Smooth muscle cell of the brain vasculature (primary cell): ENCODE results near the gene CKAP5.

Source experiments
- DNase-seq: peaks from one replicate; pipeline ENCODE4 v3.0.0-alpha.2; 2012; ENCODE audit warnings: low read depth, low spot score

Gene CKAP5

GRCh38 chr11:46845740-46846509 is at the start of gene CKAP5:
Gene CKAP5, minus strand, starts transcription at chr11:46846280. Its CDS starts 25,049 bp downstream, at chr11:46821231.
- peak; percentile 72 for DNase-seq

GRCh38 chr11:46895821-46896220 is 49.7 kb upstream of the CKAP5 start:
- no peak for DNase-seq

- DNase-seq, result no peak
These were observed 48.9 kb upstream of the CKAP5 start for GRCh38 chr11:46894961-46895360.

- no peak for DNase-seq
These were observed 48.4 kb upstream of the CKAP5 start for GRCh38 chr11:46894506-46894905.

DNA sequence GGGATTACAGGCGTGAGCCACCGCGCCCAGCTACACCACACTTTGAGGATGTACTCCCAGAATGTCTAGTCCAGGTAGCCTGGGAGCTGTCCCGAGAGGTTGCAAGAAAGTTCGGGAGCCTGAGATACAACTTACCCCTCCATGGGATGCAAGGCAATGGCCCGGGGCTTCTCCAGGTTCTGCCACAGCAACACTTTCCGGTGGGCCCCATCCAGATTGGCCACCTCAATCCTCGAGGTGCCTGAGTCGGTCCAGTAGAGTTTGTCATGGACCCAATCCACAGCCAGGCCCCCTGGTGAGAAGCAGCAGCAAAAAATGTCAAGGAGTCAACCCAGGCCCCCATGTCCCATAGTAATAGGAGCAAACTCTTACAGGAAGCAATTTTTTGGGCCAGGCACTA is 46.8 kb upstream of the CKAP5 start:
- DNase-seq, result no peak

- DNase-seq, result no peak
These were observed 46.0 kb upstream of the CKAP5 start for GRCh38 chr11:46892109-46892508.

DNA sequence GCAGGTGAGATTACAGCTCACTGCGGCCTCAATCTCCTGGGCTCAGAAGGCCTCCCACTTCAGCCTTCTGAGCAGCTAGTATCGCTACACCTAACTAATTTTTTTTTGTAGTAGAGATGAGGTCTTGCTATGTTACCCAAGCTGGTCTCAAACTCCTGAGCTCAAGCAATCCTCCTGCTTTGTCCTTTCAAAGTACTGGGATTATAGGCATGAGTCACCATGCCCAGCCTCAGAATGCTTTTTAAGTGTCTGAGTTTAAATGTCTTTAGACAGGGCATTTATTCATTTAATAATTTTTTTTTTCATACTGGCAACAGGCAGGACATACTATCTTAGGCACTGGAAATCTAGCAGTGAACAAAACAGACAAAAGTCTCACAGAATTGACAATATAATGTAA is 44.6 kb upstream of the CKAP5 start:
- DNase-seq, result no peak

GRCh38 chr11:46889689-46890475 is 43.8 kb upstream of the CKAP5 start:
- peak; percentile 53 for DNase-seq

- DNase-seq, result no peak
These were observed 43.2 kb upstream of the CKAP5 start for GRCh38 chr11:46889251-46889650.

GRCh38 chr11:46888636-46889035 is 42.6 kb upstream of the CKAP5 start:
- DNase-seq, result no peak

DNA sequence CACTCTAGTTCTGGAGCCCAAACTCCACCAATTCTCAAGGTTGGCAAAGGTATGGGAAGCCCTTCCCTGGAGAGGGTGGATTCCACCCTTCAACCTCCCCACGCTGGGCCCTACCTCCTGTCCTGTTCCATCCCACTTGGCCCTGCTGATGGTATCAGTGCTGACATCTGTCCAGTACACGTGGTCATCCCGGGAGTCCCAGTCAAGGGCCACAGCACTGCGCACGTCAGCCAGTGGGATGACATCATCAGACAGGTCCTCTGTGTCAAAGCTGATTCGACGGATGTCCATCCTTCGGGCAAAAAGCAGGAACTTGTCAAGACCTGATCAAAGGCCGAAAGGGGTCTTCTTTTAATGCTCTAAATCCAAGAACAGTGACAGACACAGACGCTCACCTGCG is 40.1 kb upstream of the CKAP5 start:
- DNase-seq, result no peak

GRCh38 chr11:46879056-46879585 is 33.0 kb upstream of the CKAP5 start:
- DNase-seq, result no peak

DNA sequence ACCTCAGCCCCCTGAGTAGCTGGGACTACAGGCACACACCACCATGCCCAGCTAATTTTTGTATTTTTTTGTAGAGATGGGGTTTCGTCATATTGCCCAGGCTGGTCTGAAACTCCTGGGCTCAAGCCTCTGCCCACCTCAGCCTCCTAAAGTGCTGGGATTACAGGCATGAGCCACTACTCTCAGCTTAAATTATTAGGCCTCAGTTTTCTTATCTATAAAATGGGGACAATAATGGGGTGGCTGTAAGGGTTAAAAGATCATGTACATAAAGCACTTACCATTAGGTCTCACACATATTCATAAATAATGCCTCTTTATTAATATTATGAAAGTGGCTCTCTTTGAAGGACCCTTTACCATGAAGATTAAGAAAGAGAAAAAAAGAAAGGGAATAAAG is 31.5 kb upstream of the CKAP5 start:
- DNase-seq, result no peak

- DNase-seq, result no peak
These were observed 30.4 kb upstream of the CKAP5 start for GRCh38 chr11:46876471-46876870.

DNA sequence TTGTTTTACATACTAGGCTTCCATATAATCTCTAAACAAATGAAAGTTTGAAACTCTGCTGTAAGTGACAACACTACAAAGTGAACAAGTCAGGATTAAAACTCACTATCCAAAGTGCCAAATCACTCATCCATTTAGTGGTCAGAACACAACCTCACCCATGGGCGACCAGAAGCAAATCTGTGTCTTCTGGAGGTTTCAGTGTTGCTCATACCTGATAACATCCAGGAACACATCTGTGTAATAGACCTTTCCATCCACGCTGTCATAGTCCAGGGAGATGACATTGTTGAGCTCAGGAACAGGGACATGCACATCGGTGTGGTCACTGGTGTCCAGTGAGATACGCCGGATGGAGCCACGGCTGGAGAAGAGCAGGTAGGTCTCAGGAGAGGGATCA is 28.5 kb upstream of the CKAP5 start:
- no peak for DNase-seq

GRCh38 chr11:46868912-46869311 is 22.8 kb upstream of the CKAP5 start:
- no peak for DNase-seq

- DNase-seq, result no peak
These were observed 19.3 kb upstream of the CKAP5 start for GRCh38 chr11:46865340-46865739.

GRCh38 chr11:46860218-46860617 is 14.1 kb upstream of the CKAP5 start:
- no peak for DNase-seq

DNA sequence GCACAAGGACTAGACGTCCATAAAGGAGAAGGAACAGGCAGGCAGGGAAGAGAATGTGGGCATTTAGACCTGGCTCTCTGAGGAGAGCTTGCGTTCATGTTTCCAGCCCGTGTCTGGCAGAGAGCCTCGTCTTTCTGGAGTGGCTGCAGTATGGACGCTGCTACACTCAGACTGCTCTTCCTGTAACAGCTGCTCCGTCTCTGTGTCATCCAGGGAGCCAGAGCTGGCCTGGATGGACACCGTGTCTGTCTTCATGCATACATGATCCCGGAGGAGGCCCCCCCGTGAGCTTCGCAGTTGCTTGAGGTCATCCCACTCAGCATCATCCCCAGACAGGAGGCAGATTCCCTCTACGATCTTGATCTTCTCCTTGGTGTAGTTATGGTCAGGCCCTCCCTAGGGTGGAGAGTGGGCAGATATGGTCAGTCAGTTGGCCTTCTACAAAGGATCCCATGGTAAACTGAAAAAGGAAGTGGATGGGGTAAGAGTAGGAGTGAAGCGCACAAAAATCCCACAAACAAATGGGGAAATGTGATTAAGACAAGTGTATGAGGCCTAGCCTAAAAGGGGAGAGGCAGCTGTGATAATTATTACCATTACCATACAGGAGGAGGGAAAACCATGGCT is 13.0 kb upstream of the CKAP5 start:
- no peak for DNase-seq

GRCh38 chr11:46857666-46858065 is 11.6 kb upstream of the CKAP5 start:
- no peak for DNase-seq

DNA sequence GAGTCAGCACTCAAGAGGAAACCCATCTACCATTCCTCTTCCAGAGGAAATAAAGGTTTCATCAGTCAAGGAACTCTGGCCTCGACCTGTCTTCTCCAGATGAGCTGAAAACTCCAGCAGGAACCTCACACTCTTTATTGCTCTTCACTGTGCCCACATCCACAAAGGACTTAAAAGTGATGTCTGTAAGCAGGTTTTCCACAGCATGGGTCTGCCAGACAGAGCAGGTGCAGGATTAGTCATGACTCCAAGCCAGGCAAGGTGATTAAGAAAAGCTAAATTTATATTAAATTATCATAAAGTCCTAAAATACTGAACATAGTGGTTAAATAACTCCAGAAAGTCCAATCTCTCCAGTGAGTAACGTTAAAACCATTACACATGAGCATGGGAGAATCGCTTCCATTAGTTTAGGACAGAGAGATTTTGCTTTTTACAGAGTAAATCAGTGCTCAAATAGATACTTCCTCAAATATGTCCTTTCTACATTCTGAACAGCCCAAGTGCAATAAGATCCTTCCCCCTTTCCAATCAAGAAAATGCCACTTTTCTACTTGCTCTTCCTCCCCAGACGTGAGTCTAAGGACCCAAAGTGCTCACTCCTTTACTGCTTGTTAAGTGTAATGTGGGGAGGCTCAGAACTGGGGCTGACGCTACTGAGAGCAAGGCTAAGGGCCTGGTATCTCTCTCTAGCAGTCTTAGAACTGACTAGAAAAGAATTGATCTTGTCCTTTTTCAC is 10.7 kb upstream of the CKAP5 start:
- no peak for DNase-seq

GRCh38 chr11:46855863-46856262 is 9.8 kb upstream of the CKAP5 start:
- DNase-seq, result no peak
